Neural progenitor cell (in vitro differentiated cells): Measurements from ENCODE around the gene TIGD3. TPM values are rescaled to one million over a fixed set of nuclear protein-coding genes. Genes with fewer than 3 reads are reported as not detected.
A peak's percentile ranks its signal among the peaks of the same experiment; 100 is the strongest.

Experiments used
- DNase-seq: peaks from one replicate; pipeline ENCODE4 v3.0.0-alpha.2; 2016; ENCODE audit warnings: low spot score
- H2AFZ ChIP-seq: fragments of 200-600 bp; sonication (generic); replicated peaks from 2 replicates; pipeline ENCODE4 v1.6.1; 2016; ENCODE audit warnings: antibody characterized with exemption
- H3F3A ChIP-seq: fragments of 200-600 bp; sonication (generic); 2 replicates; pipeline ENCODE4 v1.6.1; 2016; ENCODE audit warnings: antibody characterized with exemption, low read depth
- H3K27ac ChIP-seq: fragments of 200-600 bp; sonication (generic); 2 replicates; pipeline ENCODE4 v1.5.1; 2016; ENCODE audit warnings: mild to moderate bottlenecking
- H3K27me3 ChIP-seq: fragments of 200-600 bp; sonication (generic); 2 replicates; pipeline ENCODE4 v1.6.1; 2016; ENCODE audit warnings: mild to moderate bottlenecking, moderate library complexity
- H3K36me3 ChIP-seq: fragments of 200-600 bp; sonication (generic); 2 replicates; pipeline ENCODE4 v1.5.1; 2016
- H3K4me1 ChIP-seq: fragments of 200-600 bp; sonication (generic); 2 replicates; pipeline ENCODE4 v1.6.1; 2016; ENCODE audit warnings: mixed run types
- H3K4me2 ChIP-seq: fragments of 200-600 bp; sonication (generic); 2 replicates; pipeline ENCODE4 v1.6.1; 2016
- H3K4me3 ChIP-seq: fragments of 200-600 bp; sonication (generic); 2 replicates; pipeline ENCODE4 v1.5.1; 2016
- H3K79me2 ChIP-seq: fragments of 200-600 bp; sonication (generic); 2 replicates; pipeline ENCODE4 v1.6.1; 2016; ENCODE audit warnings: low read depth
- H3K9ac ChIP-seq: fragments of 200-600 bp; sonication (generic); 2 replicates; pipeline ENCODE4 v1.6.1; 2016
- H3K9me3 ChIP-seq: fragments of 200-600 bp; sonication (generic); 2 replicates; pipeline ENCODE4 v1.5.1; 2016; ENCODE audit warnings: low read depth
- H4K20me1 ChIP-seq: fragments of 200-600 bp; sonication (generic); 2 replicates; pipeline ENCODE4 v1.6.1; 2016; ENCODE audit warnings: low read depth
- H3K27ac Mint-ChIP-seq: 3 replicates; pipeline ENCODE4 v1.8.0; 2021; ENCODE audit warnings: mixed read lengths
- H3K27me3 Mint-ChIP-seq: 2 replicates; pipeline ENCODE4 v1.8.0; 2022; ENCODE audit warnings: low read depth, mild to moderate bottlenecking, inconsistent platforms, moderate library complexity, mixed read lengths; ENCODE audit not compliant: insufficient read depth
- H3K36me3 Mint-ChIP-seq: 3 replicates; pipeline ENCODE4 v1.8.0; 2021; ENCODE audit warnings: mixed read lengths
- H3K4me1 Mint-ChIP-seq: 3 replicates; pipeline ENCODE4 v1.8.0; 2021; ENCODE audit warnings: mixed read lengths
- H3K4me3 Mint-ChIP-seq: 3 replicates; pipeline ENCODE4 v1.8.0; 2021; ENCODE audit warnings: mild to moderate bottlenecking, moderate library complexity, mixed read lengths
- H3K9me3 Mint-ChIP-seq: 3 replicates; pipeline ENCODE4 v1.8.0; 2020; ENCODE audit warnings: mixed read lengths
- CTCF ChIP-seq: fragments of 200-600 bp; sonication (generic); IDR thresholded peaks from 2 replicates; pipeline ENCODE4 v1.5.1; 2017; ENCODE audit warnings: antibody characterized with exemption, mild to moderate bottlenecking
- EZH2 ChIP-seq: fragments of 200-600 bp; sonication (generic); IDR thresholded peaks from 2 replicates; pipeline ENCODE4 v1.6.1; 2017; ENCODE audit warnings: antibody characterized with exemption, mild to moderate bottlenecking, moderate library complexity
- EZH2phosphoT487 ChIP-seq: fragments of 200-600 bp; sonication (generic); IDR thresholded peaks from 2 replicates; pipeline ENCODE4 v1.6.1; 2017; ENCODE audit warnings: antibody characterized with exemption
- total RNA-seq: library from RNA; depleted of rRNA; stranded (reverse); fragments of >200 nt; gene quantifications from 2 replicates; pipeline ENCODE4 v1.2.3, GENCODE V29; 2015; ENCODE audit warnings: low replicate concordance

The TIGD3 gene
- total RNA-seq, 1 donor from 2014 or later = 2.5 TPM

GRCh38 chr11:65379698-65380459, 25.3 kb downstream of the TIGD3 start:
- Histone ChIP-seq H3K9ac (no peak overlapping the region), H3K36me3 (no peaks in the 10 kb centered on the region), H4K20me1 (no peaks in the 10 kb centered on the region), H3K27me3 (no peaks in the 10 kb centered on the region), H3K4me3 (no peak overlapping the region), H3K4me2 (no peak overlapping the region), H3K9me3 (no peaks in the 10 kb centered on the region), H2AFZ (no peak overlapping the region), H3F3A (peaks cover 2% of the 10 kb centered on the region), H3K4me1 (peaks cover 10% of the 10 kb centered on the region), H3K27ac (no peak overlapping the region), H3K79me2 (no peaks in the 10 kb centered on the region)
- no peak overlapping the region for H3K27ac Mint-ChIP-seq
- peak; percentile 1 for DNase-seq
- no peak for TF ChIP-seq CTCF
- TF ChIP-seq EZH2phosphoT487 = no peak
- no peak for TF ChIP-seq EZH2
- no peaks in the 10 kb centered on the region for H3K9me3 Mint-ChIP-seq
- H3K36me3 Mint-ChIP-seq = no peaks in the 10 kb centered on the region
- peaks cover 13% of the 10 kb centered on the region for H3K27me3 Mint-ChIP-seq
- peaks cover 25% of the 10 kb centered on the region for H3K4me1 Mint-ChIP-seq
- H3K4me3 Mint-ChIP-seq = no peak overlapping the region

GRCh38 chr11:65380460-65381119, 26.0 kb downstream of the TIGD3 start:
- H3K4me3 Mint-ChIP-seq = no peak overlapping the region
- Histone ChIP-seq H2AFZ (no peak overlapping the region), H3K27ac (no peak overlapping the region), H3K4me3 (no peak overlapping the region), H3K9me3 (no peaks in the 10 kb centered on the region), H3F3A (peaks cover 9% of the 10 kb centered on the region), H3K4me1 (peaks cover 10% of the 10 kb centered on the region), H3K79me2 (no peaks in the 10 kb centered on the region), H4K20me1 (no peaks in the 10 kb centered on the region), H3K4me2 (no peak overlapping the region), H3K9ac (no peak overlapping the region), H3K36me3 (no peaks in the 10 kb centered on the region), H3K27me3 (no peaks in the 10 kb centered on the region)
- H3K27me3 Mint-ChIP-seq = peaks cover 13% of the 10 kb centered on the region
- no peaks in the 10 kb centered on the region for H3K9me3 Mint-ChIP-seq
- H3K36me3 Mint-ChIP-seq = no peaks in the 10 kb centered on the region
- peaks cover 25% of the 10 kb centered on the region for H3K4me1 Mint-ChIP-seq
- no peak for DNase-seq
- no peak for TF ChIP-seq EZH2
- TF ChIP-seq CTCF = no peak
- no peak for TF ChIP-seq EZH2phosphoT487
- H3K27ac Mint-ChIP-seq = no peak overlapping the region

GRCh38 chr11:65381716-65382032, 27.1 kb downstream of the TIGD3 start:
- Mint-ChIP-seq H3K27ac (no peak overlapping the region), H3K27me3 (peaks cover 13% of the 10 kb centered on the region), H3K4me1 (peaks cover 25% of the 10 kb centered on the region), H3K9me3 (no peaks in the 10 kb centered on the region), H3K36me3 (no peaks in the 10 kb centered on the region), H3K4me3 (no peak overlapping the region)
- Histone ChIP-seq H3K27me3 (no peaks in the 10 kb centered on the region), H3K36me3 (no peaks in the 10 kb centered on the region), H3F3A (peaks cover 10% of the 10 kb centered on the region), H3K4me2 (no peak overlapping the region), H3K27ac (no peak overlapping the region), H4K20me1 (no peaks in the 10 kb centered on the region), H3K9ac (no peak overlapping the region), H3K9me3 (no peaks in the 10 kb centered on the region), H3K79me2 (peaks cover under 1% of the 10 kb centered on the region), H3K4me1 (peaks cover 10% of the 10 kb centered on the region), H2AFZ (peak overlapping the region; percentile 69), H3K4me3 (no peak overlapping the region)
- DNase-seq = no peak
- TF ChIP-seq EZH2 (no peak), EZH2phosphoT487 (no peak), CTCF (no peak)
